Activated CD8-positive, alpha-beta memory T cell treated with anti-CD3 and anti-CD28 coated beads for 48 hours (primary cell): ENCODE results near the gene SAMD14.

ENCODE experiments used
- DNase-seq, 3 experiments: peaks; one replicate each; pipeline ENCODE4 v3.0.0-alpha.2; 2020; ENCODE audit warnings: low read depth in 2 of 3, low spot score in 2 of 3

Gene SAMD14

DNA sequence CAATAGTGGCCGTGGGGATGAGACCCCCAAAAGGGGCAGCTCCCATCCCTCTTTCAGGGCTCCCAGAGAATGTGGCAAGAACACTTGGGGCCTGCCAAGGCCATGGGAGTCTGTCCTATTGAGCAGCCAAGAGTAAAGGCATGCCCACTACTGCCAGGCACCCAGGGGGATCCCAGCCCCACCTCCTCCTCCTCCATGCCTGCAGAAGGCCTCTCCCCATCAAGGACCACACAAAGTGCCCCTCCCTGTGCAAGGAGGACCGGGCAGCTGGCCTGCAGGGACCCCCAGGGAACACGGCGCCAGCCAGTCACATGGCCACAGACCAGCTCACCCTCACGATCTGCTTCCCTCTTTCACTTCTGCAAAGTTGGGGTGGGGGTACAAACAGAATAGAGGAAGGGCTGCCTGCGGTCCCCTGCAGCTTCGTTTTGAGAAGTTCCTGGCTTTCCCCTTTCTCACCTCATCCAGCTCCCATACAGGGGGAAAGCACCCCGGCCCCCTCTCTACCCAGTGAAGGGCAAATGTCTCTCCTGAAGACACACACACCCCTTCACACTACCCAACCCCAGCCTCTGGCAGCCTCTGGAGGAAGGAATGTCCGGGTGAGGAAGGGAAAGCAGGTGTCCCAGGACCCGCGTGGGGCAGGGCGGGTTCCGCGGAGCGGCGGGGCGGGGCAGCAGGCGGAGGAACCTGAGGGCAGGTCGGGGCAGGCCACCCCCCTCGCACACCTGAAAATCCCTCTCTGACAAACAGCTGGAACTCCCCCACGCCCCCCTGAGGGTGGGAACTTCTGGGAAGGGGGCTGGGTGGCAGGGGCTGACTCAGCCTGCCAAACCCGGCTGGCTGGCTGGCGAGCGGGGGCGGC, 18.5 kb upstream of the SAMD14 start:
- DNase-seq: peak in 1 of 3 experiments; percentile 56

- no peak for DNase-seq
These were observed 17.9 kb upstream of the SAMD14 start for GRCh38 chr17:50147841-50148225.

GRCh38 chr17:50146927-50147665, 17.1 kb upstream of the SAMD14 start:
- DNase-seq: no peak

- no peak for DNase-seq
These were observed 16.4 kb upstream of the SAMD14 start for GRCh38 chr17:50146230-50146926.

DNA sequence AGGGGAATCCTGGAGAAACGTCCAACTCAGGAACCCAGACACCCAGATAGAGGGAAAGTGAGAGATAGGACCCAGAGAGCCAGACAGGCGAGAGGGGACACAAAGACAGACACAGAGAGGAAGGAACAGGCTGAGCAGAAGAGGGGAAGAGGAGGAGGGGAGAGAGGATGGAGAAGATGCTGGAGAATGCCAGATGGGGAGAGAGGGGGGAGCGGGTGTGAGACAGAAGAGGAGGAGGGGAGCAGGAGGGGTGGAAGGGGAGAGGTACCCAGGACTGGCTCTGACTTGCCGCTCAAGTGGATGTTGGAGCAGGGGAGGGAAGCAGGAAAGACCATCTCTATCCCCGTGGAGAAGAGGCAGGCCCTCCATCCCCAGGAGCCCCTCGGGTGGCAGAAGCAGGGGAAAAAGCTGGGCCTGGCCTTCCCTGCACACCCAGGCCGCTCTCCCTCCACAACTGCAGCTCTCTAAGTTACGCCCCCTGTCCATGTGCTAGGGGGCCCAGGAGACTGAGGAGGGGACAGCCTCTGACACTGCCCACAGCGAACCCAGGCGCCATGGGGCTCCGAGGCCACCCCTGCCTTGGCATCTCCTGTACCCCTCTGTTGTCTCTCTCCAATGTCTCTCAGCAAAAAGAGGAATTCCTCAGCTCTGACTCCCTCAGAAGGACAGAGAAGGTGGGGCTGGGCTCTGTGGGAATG, 15.7 kb upstream of the SAMD14 start:
- no peak for DNase-seq

- no peak for DNase-seq
These were observed 15.0 kb upstream of the SAMD14 start for GRCh38 chr17:50144845-50145531.

DNA sequence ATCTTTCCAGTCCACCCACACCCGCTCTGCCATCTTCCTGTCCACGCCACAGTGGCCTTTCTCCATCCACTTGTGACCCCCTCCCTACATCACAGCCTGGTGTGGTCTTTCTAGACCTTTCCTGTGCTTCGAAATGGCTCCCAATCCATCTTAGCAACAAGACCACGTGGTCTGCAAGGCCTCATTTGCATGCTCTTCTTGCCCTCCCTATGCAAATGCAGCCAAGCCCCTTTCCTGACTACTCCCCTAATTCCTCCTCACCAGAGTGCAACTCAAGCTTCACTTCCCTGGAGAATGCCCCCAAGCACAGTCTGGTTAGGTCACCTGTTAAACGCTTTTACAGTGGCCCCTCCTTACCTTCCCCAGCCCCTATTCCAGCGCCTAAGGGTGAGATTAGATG, 14.4 kb upstream of the SAMD14 start:
- DNase-seq: no peak

DNA sequence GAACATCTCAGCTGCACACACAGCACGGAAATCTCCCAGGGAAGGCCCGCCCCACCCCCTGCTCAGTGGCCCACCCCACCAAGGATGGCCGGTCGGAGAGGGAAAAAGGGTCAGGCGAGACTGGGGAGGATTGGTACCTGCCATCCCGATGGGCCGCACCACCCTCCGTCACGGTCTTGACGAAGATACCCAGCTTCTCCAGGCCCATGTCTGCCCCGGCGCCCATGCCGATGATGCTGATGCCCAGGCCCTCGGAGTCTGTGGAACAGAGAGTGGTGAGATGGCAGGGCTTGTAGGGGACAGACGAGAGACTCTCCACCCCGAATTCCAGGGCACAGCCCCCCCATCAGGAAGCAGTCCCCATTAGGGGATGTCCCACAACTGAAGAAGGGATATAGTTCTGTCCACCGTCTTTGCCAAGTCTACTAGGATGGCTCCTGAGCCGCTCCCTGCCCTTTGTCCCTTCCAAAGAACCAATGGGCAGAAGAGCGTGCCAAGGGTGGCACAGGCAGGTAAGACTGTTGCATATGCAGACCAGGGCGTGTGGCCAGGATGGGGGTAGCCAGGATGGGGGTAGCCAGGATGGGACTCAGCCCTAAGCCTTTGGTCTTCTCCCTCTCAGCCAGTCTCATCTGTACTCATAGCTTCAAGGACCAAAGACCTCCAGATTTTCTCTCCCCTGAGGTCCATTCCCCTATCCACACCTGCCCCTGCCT, 13.7 kb upstream of the SAMD14 start:
- no peak for DNase-seq

- DNase-seq: no peak
These were observed 11.8 kb upstream of the SAMD14 start for GRCh38 chr17:50141745-50142110.

DNA sequence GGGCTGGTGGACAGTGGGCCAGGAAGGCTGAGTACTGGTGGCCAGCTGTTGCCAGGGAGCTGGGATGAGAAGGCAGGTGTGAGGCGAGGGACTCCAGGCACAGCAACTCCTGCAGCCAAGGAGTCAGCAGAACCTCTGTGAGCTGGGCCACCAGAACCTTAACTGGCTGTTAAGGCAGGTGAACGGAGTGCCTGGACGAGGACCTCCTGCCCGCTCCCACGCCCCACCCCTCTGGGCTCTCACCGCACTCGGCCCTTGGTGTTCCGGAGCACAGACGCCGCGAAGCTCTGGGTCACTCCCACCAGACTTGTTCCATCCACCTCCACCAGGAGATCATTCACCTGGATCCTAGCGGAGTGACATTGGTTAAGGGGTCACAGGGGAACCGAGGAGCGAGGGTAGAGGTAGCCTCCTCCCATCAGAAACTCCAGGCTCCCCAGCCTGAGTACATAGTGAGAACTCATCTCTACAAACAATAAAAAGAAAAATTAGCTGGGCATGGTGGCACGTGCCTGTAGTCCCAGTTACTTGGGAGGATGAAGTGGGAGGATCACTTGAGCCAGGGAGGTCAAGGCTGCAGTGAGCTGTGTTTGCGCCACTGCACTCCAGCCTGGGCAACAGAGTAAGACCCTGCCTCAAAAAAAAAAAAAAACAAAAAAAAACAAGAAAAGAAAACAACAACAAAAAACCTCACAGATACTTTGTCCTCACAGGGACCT, 11.2 kb upstream of the SAMD14 start:
- no peak for DNase-seq

DNA sequence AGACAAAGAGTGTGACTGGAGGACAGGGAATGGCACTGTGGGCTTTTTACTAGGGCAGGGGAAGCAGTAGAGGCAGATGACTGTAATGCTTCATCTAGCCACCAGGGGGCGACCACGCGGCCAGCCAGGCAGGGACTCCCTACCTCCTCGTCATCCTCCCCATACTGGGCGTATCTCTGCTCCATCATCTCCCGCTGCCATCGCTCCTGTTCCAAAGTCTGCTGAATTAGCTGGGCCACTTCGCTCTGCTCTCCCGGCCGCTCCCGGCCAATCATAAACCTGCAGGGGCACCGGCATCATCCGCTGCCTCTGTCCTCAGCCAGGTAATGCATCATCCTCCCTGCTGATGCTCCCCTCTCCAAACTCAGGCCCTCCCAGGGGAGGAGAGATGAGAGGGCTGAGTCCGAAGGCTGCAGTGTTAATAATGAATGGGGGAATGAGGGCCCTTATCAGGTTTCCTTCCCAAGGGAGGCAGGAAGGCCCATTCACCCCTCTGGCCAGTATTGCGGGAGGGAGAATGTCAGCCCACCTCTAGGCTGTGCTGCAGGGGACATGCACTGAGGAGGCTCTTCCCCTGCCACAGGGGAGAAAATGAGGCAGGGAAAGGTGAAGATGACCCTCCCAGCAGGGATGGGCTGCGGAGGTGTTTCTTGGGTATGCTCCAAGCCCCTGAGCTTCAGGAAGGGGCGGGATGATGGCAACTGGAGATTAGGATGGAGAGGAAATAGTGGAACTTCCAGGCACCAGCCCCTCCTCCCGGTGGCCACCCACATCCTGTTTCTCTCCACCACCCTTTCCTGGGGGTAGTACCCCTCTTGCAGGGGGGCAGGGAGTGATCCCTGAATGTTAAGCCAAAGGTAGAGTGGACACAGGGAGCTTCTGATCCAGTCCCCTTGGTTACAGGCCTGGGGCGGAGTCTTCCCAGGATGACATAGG, 10.3 kb upstream of the SAMD14 start:
- DNase-seq: peak in 2 of 3 experiments; percentile 67 to 71

- DNase-seq: no peak
These were observed 9.3 kb upstream of the SAMD14 start for GRCh38 chr17:50139185-50139783.

GRCh38 chr17:50137042-50137441, 7.1 kb upstream of the SAMD14 start:
- DNase-seq: no peak

DNA sequence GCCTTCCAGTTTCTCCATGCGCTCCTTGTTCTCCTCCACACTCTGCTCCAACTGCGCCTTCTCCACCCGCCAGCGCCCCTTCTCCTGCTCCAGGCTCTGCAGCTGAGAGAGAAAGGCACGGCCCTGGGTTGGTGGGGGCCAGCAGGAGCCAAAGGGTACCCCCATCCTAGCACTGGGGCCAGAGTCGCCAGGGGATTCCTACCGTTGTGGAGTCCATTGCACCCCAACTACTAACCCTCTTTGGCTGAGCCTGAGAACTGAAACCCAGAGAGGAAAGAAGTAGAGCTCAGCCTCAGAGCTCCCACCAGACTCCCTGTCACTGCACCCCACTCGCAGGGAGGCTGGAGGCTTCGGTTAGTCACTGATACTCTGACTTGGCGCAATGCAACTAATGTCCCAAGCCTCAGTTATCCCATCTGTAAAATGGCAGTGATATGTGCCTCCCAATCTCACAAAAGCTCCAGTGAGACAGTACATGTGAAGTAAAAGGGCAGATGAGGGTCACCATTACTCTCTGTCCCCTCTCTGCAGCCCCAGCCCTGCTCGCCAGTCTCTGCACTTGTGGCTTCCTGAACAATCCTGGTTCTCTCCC, 6.2 kb upstream of the SAMD14 start:
- DNase-seq: no peak

- DNase-seq: no peak
These were observed 5.5 kb upstream of the SAMD14 start for GRCh38 chr17:50135316-50136095.

GRCh38 chr17:50134206-50135110, 4.5 kb upstream of the SAMD14 start:
- DNase-seq: no peak
